Tibial nerve (tissue), 4 donors: ENCODE data around the gene FAM184A. TPM values are rescaled to one million over a fixed set of nuclear protein-coding genes. Genes with fewer than 3 reads are reported as not detected.
A peak's percentile ranks its signal among the peaks of the same experiment; 100 is the strongest.

ENCODE experiments used
- DNase-seq, 2 donors: peaks; one replicate each; pipeline ENCODE4 v3.0.0-alpha.2; 2019; ENCODE audit warnings: low spot score in 2 of 2
- H3K27ac ChIP-seq, 4 donors: fragments of 200-600 bp; sonication (generic) in 3 of 4; one replicate each; pipeline ENCODE4 v1.5.1; 2017 to 2019; ENCODE audit warnings: mild to moderate bottlenecking in 1 of 4
- H3K27me3 ChIP-seq, 2 donors: fragments of 200-600 bp; sonication (generic) in 1 of 2; one replicate each; pipeline versions ENCODE4 v1.5.1 to v1.6.0; 2017 to 2019
- H3K36me3 ChIP-seq, 3 donors: fragments of 200-600 bp; sonication (generic); one replicate each; pipeline ENCODE4 v1.5.1; 2018 to 2019
- H3K4me1 ChIP-seq, 4 donors: fragments of 200-600 bp; sonication (generic) in 3 of 4; one replicate each; pipeline ENCODE4 v1.5.1; 2017 to 2019
- H3K4me3 ChIP-seq, 4 donors: fragments of 200-600 bp; sonication (generic) in 3 of 4; one replicate each; pipeline ENCODE4 v1.5.1; 2017 to 2019; ENCODE audit warnings: mild to moderate bottlenecking in 1 of 4, moderate library complexity in 1 of 4
- H3K9me3 ChIP-seq, 4 donors: fragments of 200-600 bp; sonication (generic) in 3 of 4; one replicate each; pipeline ENCODE4 v1.5.1; 2017 to 2019
- CTCF ChIP-seq, 5 experiments: fragments of 200-600 bp in 3 of 5; fragments of 450-650 bp in 2 of 5; sonication (generic) in 3 of 5; IDR thresholded peaks; one replicate each; pipeline ENCODE4 v1.5.1; 2016 to 2019; ENCODE audit warnings: antibody characterized with exemption in 5 of 5, mild to moderate bottlenecking in 3 of 5, moderate library complexity in 2 of 5
- EP300 ChIP-seq, 2 donors: sonication (generic); formaldehyde crosslinking; IDR thresholded peaks; one replicate each; pipeline ENCODE4 v1.6.1; 2017; ENCODE audit warnings: antibody characterized with exemption in 2 of 2, mild to moderate bottlenecking in 1 of 2
- POLR2A ChIP-seq, 2 donors: fragments of 450-650 bp; IDR thresholded peaks; one replicate each; pipeline ENCODE4 v1.6.1; 2017; ENCODE audit warnings: antibody characterized with exemption in 2 of 2, mild to moderate bottlenecking in 2 of 2, moderate library complexity in 2 of 2
- WGBS, 2 donors: methylation state at CpG; one replicate each; pipeline ENCODE4 v1.1.5; 2018; 5-methylcytosine and 5-hydroxymethylcytosine counted together
- total RNA-seq, 4 donors: library from RNA; depleted of rRNA; stranded (reverse); fragments of >200 nt; gene quantifications; one replicate each; pipeline ENCODE4 v1.1.0, GENCODE V29; 2016

Gene FAM184A
- 10 to 100 TPM in 2 of 4 donors, 1 to 10 TPM in 2; 3.6 to 11.2 (median 8.3) TPM for total RNA-seq

- peak in 1 of 2 donors; percentile 39 for TF ChIP-seq POLR2A (IDR thresholded peaks at IDR 0.05)
- peak in 3 of 5 experiments; percentile 17 to 57 (median 39) for TF ChIP-seq CTCF (IDR thresholded peaks at IDR 0.05)
- TF ChIP-seq EP300 (IDR thresholded peaks at IDR 0.05) = peak in 1 of 2 donors; percentile 49
- peaks cover 0 to 11% (median 0%) of the 10 kb centered on the region in 4 donors for H3K9me3 ChIP-seq
- H3K4me3 ChIP-seq = peak within 1 kb of the TSS; percentile 57 to 90 (median 70)
- no peaks in the 10 kb centered on the region for H3K36me3 ChIP-seq
- WGBS, 2 donors = 1 to 2% methylated on average over 25 to 39 of the region's 103 CpGs
- H3K27ac ChIP-seq = peak within 1 kb of the TSS; percentile 62 to 93 (median 77)
- peaks cover 0 to 28% (median 5%) of the 10 kb centered on the region in 4 donors for H3K4me1 ChIP-seq
- DNase-seq = peak; percentile 37 to 47
- H3K27me3 ChIP-seq = no peaks in the 10 kb centered on the region
Measured at GRCh38 chr6:119078376-119079282, at the start of gene FAM184A. Gene FAM184A (minus strand): TSS chr6:119078664. CDS start chr6:119078299, 365 bp downstream.

- no peaks in the 10 kb centered on the region for H3K27me3 ChIP-seq
- 86 to 97% methylated on average over 1 of the region's 1 CpG for WGBS, 2 donors
- H3K4me1 ChIP-seq = peaks cover 0 to 13% (median 0%) of the 10 kb centered on the region in 4 donors
- peaks cover 0 to 6% (median 0%) of the 10 kb centered on the region in 4 donors for H3K9me3 ChIP-seq
- no peak overlapping the region for H3K4me3 ChIP-seq
- no peak overlapping the region for H3K27ac ChIP-seq
- no peak for DNase-seq
- TF ChIP-seq POLR2A (IDR thresholded peaks at IDR 0.05) = no peak
- TF ChIP-seq EP300 (IDR thresholded peaks at IDR 0.05) = no peak
- TF ChIP-seq CTCF (IDR thresholded peaks at IDR 0.05) = no peak
- no peaks in the 10 kb centered on the region for H3K36me3 ChIP-seq
Measured at GRCh38 chr6:119127627-119128026, 49.2 kb upstream of the FAM184A start.

- no peak for DNase-seq
- 69 to 71% methylated on average over 4 of the region's 4 CpGs for WGBS, 2 donors
- TF ChIP-seq POLR2A (IDR thresholded peaks at IDR 0.05) (no peak), EP300 (IDR thresholded peaks at IDR 0.05) (no peak), CTCF (IDR thresholded peaks at IDR 0.05) (no peak)
- H3K9me3 ChIP-seq = peaks cover 0 to 6% (median 0%) of the 10 kb centered on the region in 4 donors
- no peaks in the 10 kb centered on the region for H3K36me3 ChIP-seq
- no peak overlapping the region for H3K4me3 ChIP-seq
- no peaks in the 10 kb centered on the region for H3K27me3 ChIP-seq
- no peak overlapping the region for H3K27ac ChIP-seq
- peaks cover 0 to 13% (median 0%) of the 10 kb centered on the region in 4 donors for H3K4me1 ChIP-seq
Measured at GRCh38 chr6:119126826-119127225, 48.4 kb upstream of the FAM184A start.

GRCh38 chr6:119126140-119126539, 47.7 kb upstream of the FAM184A start:
- H3K36me3 ChIP-seq = no peaks in the 10 kb centered on the region
- no peaks in the 10 kb centered on the region for H3K27me3 ChIP-seq
- H3K4me3 ChIP-seq = no peak overlapping the region
- no peak overlapping the region for H3K27ac ChIP-seq
- DNase-seq = no peak
- peaks cover 0 to 13% (median 0%) of the 10 kb centered on the region in 4 donors for H3K4me1 ChIP-seq
- 82 to 91% methylated on average over 4 of the region's 4 CpGs for WGBS, 2 donors
- TF ChIP-seq POLR2A (IDR thresholded peaks at IDR 0.05) (no peak), EP300 (IDR thresholded peaks at IDR 0.05) (no peak), CTCF (IDR thresholded peaks at IDR 0.05) (no peak)
- peaks cover 0 to 6% (median 0%) of the 10 kb centered on the region in 4 donors for H3K9me3 ChIP-seq

GRCh38 chr6:119125576-119125975, 47.1 kb upstream of the FAM184A start:
- 84 to 90% methylated on average over 2 of the region's 2 CpGs for WGBS, 2 donors
- Histone ChIP-seq H3K4me1 (peaks cover 0 to 13% (median 0%) of the 10 kb centered on the region in 4 donors), H3K27me3 (no peaks in the 10 kb centered on the region), H3K36me3 (no peaks in the 10 kb centered on the region), H3K9me3 (peaks cover 0 to 6% (median 0%) of the 10 kb centered on the region in 4 donors), H3K27ac (no peak overlapping the region), H3K4me3 (no peak overlapping the region)
- no peak for DNase-seq
- TF ChIP-seq EP300 (IDR thresholded peaks at IDR 0.05) (no peak), POLR2A (IDR thresholded peaks at IDR 0.05) (no peak), CTCF (IDR thresholded peaks at IDR 0.05) (no peak)
